HepG2 (cell line): ENCODE measurements around the gene BEAN1. TPM values are rescaled to one million over a fixed set of nuclear protein-coding genes. Genes with fewer than 3 reads are reported as not detected.
A peak's percentile ranks its signal among the peaks of the same experiment; 100 is the strongest.

Experiments
- ATF5 ChIP-seq: sonication (generic); formaldehyde crosslinking; IDR thresholded peaks from 2 replicates; pipeline ENCODE4 v1.4.0; 2020; ENCODE audit warnings: mild to moderate bottlenecking, low read depth, missing genetic modification reagents
- E2F1 ChIP-seq: sonication (generic); formaldehyde crosslinking; IDR thresholded peaks from 2 replicates; pipeline ENCODE4 v1.5.0; 2020; ENCODE audit warnings: missing genetic modification reagents
- E2F2 ChIP-seq: sonication (generic); formaldehyde crosslinking; IDR thresholded peaks from 2 replicates; pipeline ENCODE4 v1.4.0; 2020; ENCODE audit warnings: missing genetic modification reagents, borderline replicate concordance
- KLF16 ChIP-seq, 2 experiments: sonication (generic) in 1 of 2; formaldehyde crosslinking in 1 of 2; IDR thresholded peaks; 2 replicates each; pipeline versions ENCODE4 v1.6.1 to v1.8.0; 2016 to 2023; ENCODE audit warnings: missing genetic modification reagents in 2 of 2, missing compliant biosample characterization in 1 of 2
- UBTF ChIP-seq: sonication (generic); formaldehyde crosslinking; IDR thresholded peaks from 2 replicates; pipeline ENCODE4 v1.4.0; 2020; ENCODE audit warnings: mild to moderate bottlenecking, missing genetic modification reagents
- ZNF264 ChIP-seq: sonication (generic); formaldehyde crosslinking; IDR thresholded peaks from 2 replicates; pipeline ENCODE4 v1.4.0; 2020; ENCODE audit warnings: missing genetic modification reagents
- ZNF318 ChIP-seq: sonication (generic); formaldehyde crosslinking; IDR thresholded peaks from 2 replicates; pipeline ENCODE4 v1.4.0; 2020; ENCODE audit warnings: mild to moderate bottlenecking, missing genetic modification reagents
- ZNF556 ChIP-seq: sonication (generic); formaldehyde crosslinking; IDR thresholded peaks from 2 replicates; pipeline ENCODE4 v1.4.0; 2020; ENCODE audit warnings: mild to moderate bottlenecking, missing genetic modification reagents, borderline replicate concordance
- polyA plus RNA-seq, 8 experiments: library from polyadenylated mRNA; depleted of rRNA in 3 of 8; stranded (reverse) in 7 of 8; unstranded in 1 of 8; fragments of >200 nt; fragmentation: Illumina TruSeq in 4 of 8; extraction: Trizol in 4 of 8; gene quantifications; 2 replicates each; pipeline versions ENCODE4 v1.2.1 to v1.2.3, GENCODE V29; 2011 to 2016; ENCODE audit warnings: low read depth in 4 of 8, missing spikeins in 1 of 8, mixed read lengths in 1 of 8; ENCODE audit not compliant: insufficient read depth in 1 of 8
- total RNA-seq, 5 experiments: library from RNA; depleted of rRNA; stranded (reverse); fragments of >200 nt; fragmentation: Illumina TruSeq; extraction: Trizol; gene quantifications; 2 replicates each; pipeline ENCODE4 v1.2.3, GENCODE V29; 2016; ENCODE audit warnings: low read depth in 1 of 5

BEAN1 gene
- total and polyA plus RNA-seq, 2 of the 13 experiments (the other 11 are each of a cell fraction or from before 2014, with no cell fraction given) = 0.53 to 1.4 TPM

- TF ChIP-seq E2F1 (CRISPR knock-in tag) = no peak
- no peak for TF ChIP-seq E2F2
- no peak for TF ChIP-seq UBTF (CRISPR knock-in tag)
- no peak for TF ChIP-seq ZNF556 (CRISPR knock-in tag)
- TF ChIP-seq ZNF264 (CRISPR knock-in tag) = 0 out of 2 replicates have a peak, but pooled peaks have one; percentile 43
- TF ChIP-seq ZNF318 = no peak
- no peak for TF ChIP-seq ATF5
- TF ChIP-seq KLF16 (CRISPR knock-in tag; IDR thresholded peaks at IDR 0.05) = peak in 1 of 2 experiments; percentile 20; a peak in 1 of 4 replicates
These were observed 75.2 kb downstream of the BEAN1 start (continued) for GRCh38 chr16:66502020-66502913.
